AG04449 (cell line): ENCODE data around the gene WNT4.

Experiments used
- CTCF ChIA-PET: fragments of 350-600 bp; formaldehyde crosslinking; extraction: SDS; loops from one replicate; lab custom pipeline; 2021; ENCODE audit warnings: antibody characterized with exemption; lab: Yijun Ruan, JAX
- POLR2A ChIA-PET: fragments of 400-600, 350-600 bp; formaldehyde crosslinking; extraction: SDS; loops from one replicate; lab custom pipeline; 2020; ENCODE audit warnings: antibody characterized with exemption, inconsistent platforms; lab: Yijun Ruan, JAX
- DNase-seq: peaks from one replicate; pipeline ENCODE4 v3.0.0-alpha.2; 2010; ENCODE audit warnings: low read depth, low spot score
- H3K4me3 ChIP-seq: 2 replicates; pipeline ENCODE4 v1.5.1; 2011; ENCODE audit warnings: low read depth, mild to moderate bottlenecking, control low read depth, low read length
- CTCF ChIP-seq: IDR thresholded peaks from one replicate; pipeline ENCODE4 v1.5.1; 2011; ENCODE audit warnings: mild to moderate bottlenecking, moderate library complexity, low read length, control low read depth, inconsistent platforms; ENCODE audit not compliant: insufficient read depth; ENCODE audit errors: missing control alignments

Gene WNT4

GRCh38 chr1:22090867-22091266 is 52.0 kb downstream of the WNT4 start:
- H3K4me3 ChIP-seq: no peak overlapping the region
- TF ChIP-seq CTCF: no peak
- ChIA-PET POLR2A (no interaction called here), CTCF (interaction anchor here (1.3 to 2.1 kb wide), 3 partner anchors 15 to 326 kb away, joined by 3 to 12 read pairs (median 5); no protein-coding TSS in a partner anchor)
- DNase-seq: no peak

- no peak for TF ChIP-seq CTCF
- CTCF ChIA-PET: interaction anchor here (1.6 to 2.1 kb wide), 2 partner anchors 16 to 327 kb away, joined by 5 to 12 read pairs; no protein-coding TSS in a partner anchor
- DNase-seq: no peak
- POLR2A ChIA-PET: interaction anchor here (1.0 kb wide), 1 partner anchor 8 kb away, joined by 3 read pairs; no protein-coding TSS in a partner anchor
- H3K4me3 ChIP-seq: no peak overlapping the region
These were observed 53.1 kb downstream of the WNT4 start for GRCh38 chr1:22089787-22090186.

GRCh38 chr1:22089134-22089571 is 53.7 kb downstream of the WNT4 start:
- DNase-seq: no peak
- ChIA-PET POLR2A (interaction anchor here (1.0 kb wide), 1 partner anchor 8 kb away, joined by 3 read pairs; no protein-coding TSS in a partner anchor), CTCF (interaction anchor here (2.1 kb wide), 1 partner anchor 16 kb away, joined by 12 read pairs; no protein-coding TSS in a partner anchor)
- H3K4me3 ChIP-seq: no peak overlapping the region
- TF ChIP-seq CTCF: no peak

- CTCF ChIA-PET: no interaction called here
- no peak for DNase-seq
- POLR2A ChIA-PET: no interaction called here
- no peak for TF ChIP-seq CTCF
- H3K4me3 ChIP-seq: no peak overlapping the region
These were observed 54.6 kb downstream of the WNT4 start for GRCh38 chr1:22088331-22088730.

GRCh38 chr1:22080191-22080590 is 62.7 kb downstream of the WNT4 start:
- no peak for DNase-seq
- CTCF ChIA-PET: interaction anchor here (1.3 to 1.5 kb wide), 3 partner anchors 13 to 25 kb away, joined by 3 to 4 read pairs (median 3); no protein-coding TSS in a partner anchor
- no peak overlapping the region for H3K4me3 ChIP-seq
- no peak for TF ChIP-seq CTCF
- POLR2A ChIA-PET: no interaction called here

- no peak for TF ChIP-seq CTCF
- CTCF ChIA-PET: interaction anchor here (0.6 to 1.3 kb wide), 3 partner anchors 24 to 66 kb away, joined by 3 read pairs; no protein-coding TSS in a partner anchor
- DNase-seq: no peak
- no peak overlapping the region for H3K4me3 ChIP-seq
- POLR2A ChIA-PET: no interaction called here
These were observed 64.8 kb downstream of the WNT4 start for GRCh38 chr1:22078133-22078532.
